Karpas-422 (cell line): ENCODE measurements around the gene D2HGDH. TPM values are rescaled to one million over a fixed set of nuclear protein-coding genes. Genes with fewer than 3 reads are reported as not detected.

ENCODE experiments used
- DNase-seq: peaks from one replicate; pipeline ENCODE4 v3.0.0-alpha.2; 2015
- H2AFZ ChIP-seq: fragments of 200-600 bp; sonication (generic); 2 replicates; pipeline ENCODE4 v1.6.1; 2014; ENCODE audit warnings: antibody characterized with exemption, low read length, mixed read lengths
- H3K27ac ChIP-seq: fragments of 200-600 bp; sonication (generic); 2 replicates; pipeline ENCODE4 v1.5.1; 2014; ENCODE audit warnings: mild to moderate bottlenecking, low read length, moderate library complexity
- H3K27me3 ChIP-seq: fragments of 200-600 bp; sonication (generic); 2 replicates; pipeline ENCODE4 v1.6.1; 2014; ENCODE audit warnings: low read length, mixed read lengths
- H3K36me3 ChIP-seq: fragments of 200-600 bp; sonication (generic); 2 replicates; pipeline ENCODE4 v1.6.1; 2014; ENCODE audit warnings: low read length, mixed read lengths; ENCODE audit not compliant: insufficient read depth
- H3K4me1 ChIP-seq: fragments of 200-600 bp; sonication (generic); 2 replicates; pipeline ENCODE4 v1.6.1; 2014; ENCODE audit warnings: mild to moderate bottlenecking, low read length, mixed read lengths
- H3K4me2 ChIP-seq: fragments of 200-600 bp; sonication (generic); 2 replicates; pipeline ENCODE4 v1.6.1; 2014; ENCODE audit warnings: low read length, low read depth, mild to moderate bottlenecking; ENCODE audit not compliant: poor library complexity, severe bottlenecking
- H3K4me3 ChIP-seq: fragments of 200-600 bp; sonication (generic); 2 replicates; pipeline ENCODE4 v1.5.1; 2014; ENCODE audit warnings: mild to moderate bottlenecking, antibody characterized with exemption, low read length, mixed read lengths
- H3K79me2 ChIP-seq: fragments of 200-600 bp; sonication (generic); 2 replicates; pipeline ENCODE4 v1.6.1; 2014; ENCODE audit warnings: mild to moderate bottlenecking, low read length, mixed read lengths
- H3K9ac ChIP-seq: fragments of 200-600 bp; sonication (generic); 2 replicates; pipeline ENCODE4 v1.6.0; 2014; ENCODE audit warnings: low read length
- H3K9me2 ChIP-seq: fragments of 200-600 bp; sonication (generic), shearing (Covaris generic); replicated peaks from 2 replicates; pipeline ENCODE4 v1.6.0; 2014; ENCODE audit warnings: mild to moderate bottlenecking, low read length, moderate library complexity; ENCODE audit not compliant: insufficient read depth
- H3K9me3 ChIP-seq: fragments of 300-700, 200-600 bp; sonication (generic); 2 replicates; pipeline ENCODE4 v1.6.1; 2014; ENCODE audit warnings: low read length, mixed read lengths
- H4K20me1 ChIP-seq: fragments of 200-600 bp; sonication (generic); 2 replicates; pipeline ENCODE4 v1.6.1; 2014; ENCODE audit warnings: mild to moderate bottlenecking, antibody characterized with exemption, low read length, low read depth; ENCODE audit not compliant: insufficient read depth
- total RNA-seq: library from RNA; depleted of rRNA; stranded (reverse); fragments of >200 nt; shearing (Covaris generic); gene quantifications from 2 replicates; pipeline ENCODE4 v1.2.3, GENCODE V29; 2014; ENCODE audit warnings: low replicate concordance

The D2HGDH gene
- total RNA-seq, 1 experiment from 2014 or later, result 21.2 TPM

DNA sequence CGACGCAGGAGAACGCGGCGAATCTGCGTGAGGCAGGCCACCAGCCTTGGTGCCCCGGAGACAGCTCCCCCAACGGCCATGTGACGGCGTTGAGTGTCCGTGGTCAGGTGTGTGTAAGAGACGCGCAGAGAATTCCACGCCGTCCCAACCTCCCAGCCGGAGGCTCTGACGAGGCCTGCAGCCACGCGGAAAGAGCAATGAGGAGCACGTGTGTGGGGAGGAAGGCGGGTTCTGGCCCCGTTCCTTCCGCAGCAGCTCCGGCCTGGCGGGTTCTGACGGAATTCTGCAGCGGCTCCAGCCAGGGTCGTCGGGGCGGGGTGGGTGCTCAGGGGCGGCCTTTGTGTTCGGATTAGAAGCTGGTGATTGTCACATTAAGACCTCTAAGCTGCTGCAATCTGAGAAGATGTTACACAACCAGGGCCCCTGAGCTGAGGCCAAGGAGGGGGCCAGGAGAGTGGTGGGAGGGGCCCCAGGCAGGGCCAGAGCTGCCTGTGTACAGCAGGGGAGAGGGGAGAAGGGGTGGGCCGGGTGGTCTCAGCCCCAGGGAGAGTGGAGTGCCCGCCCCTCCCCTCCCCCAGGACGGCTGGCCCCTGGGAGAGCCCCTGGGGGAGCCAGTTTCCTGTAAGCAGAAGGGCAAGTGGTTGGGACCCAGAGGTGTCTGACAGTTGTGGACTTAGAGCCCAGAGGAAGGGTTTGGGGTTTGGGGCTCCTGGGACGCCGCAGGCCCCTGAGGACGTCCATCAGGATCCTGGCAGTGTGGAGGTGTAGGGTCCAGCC is 37.0 kb downstream of the D2HGDH start:
- Histone ChIP-seq H3K27ac (peak overlapping the region; percentile 64), H2AFZ (no peak overlapping the region), H3K79me2 (no peaks in the 10 kb centered on the region), H3K4me1 (peaks cover 21% of the 10 kb centered on the region), H3K4me3 (peak overlapping the region; percentile 29; the same call in 1 of the 2 replicates), H3K36me3 (no peaks in the 10 kb centered on the region), H3K4me2 (peak overlapping the region; percentile 57), H4K20me1 (no peaks in the 10 kb centered on the region; the same call in 1 of the 2 replicates), H3K9me3 (no peaks in the 10 kb centered on the region), H3K9ac (peak overlapping the region; percentile 51), H3K27me3 (no peaks in the 10 kb centered on the region), H3K9me2 (no peaks in the 10 kb centered on the region)
- peak; percentile 52 for DNase-seq

DNA sequence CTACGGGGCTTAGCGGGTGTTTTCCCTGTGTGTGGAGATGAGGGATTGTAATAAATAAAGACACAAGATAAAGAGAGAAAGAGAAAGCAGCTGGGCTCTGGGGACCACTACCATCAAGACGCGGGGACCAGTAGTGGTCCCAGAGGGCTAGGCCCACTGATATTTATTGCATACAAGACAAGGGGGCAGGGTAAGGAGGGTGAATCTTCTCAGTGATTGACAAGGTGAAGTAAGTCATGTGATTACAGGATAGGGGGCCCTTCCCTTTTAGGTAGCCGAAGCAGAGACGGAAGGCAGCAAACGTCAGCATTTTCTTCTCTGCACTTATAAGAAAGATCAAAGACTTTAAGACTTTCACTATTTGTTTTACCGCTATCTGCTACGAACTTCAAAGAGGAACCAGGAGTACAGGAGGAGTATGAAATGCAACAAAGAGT is 37.7 kb downstream of the D2HGDH start:
- Histone ChIP-seq H3K9me2 (no peaks in the 10 kb centered on the region), H3K4me1 (peaks cover 21% of the 10 kb centered on the region), H3K9me3 (no peaks in the 10 kb centered on the region), H4K20me1 (no peaks in the 10 kb centered on the region; the same call in 1 of the 2 replicates), H3K27me3 (no peaks in the 10 kb centered on the region), H3K27ac (peak overlapping the region; percentile 64), H3K79me2 (no peaks in the 10 kb centered on the region), H3K4me3 (peak overlapping the region; percentile 29; the same call in 1 of the 2 replicates), H2AFZ (no peak overlapping the region), H3K9ac (peak overlapping the region; percentile 51), H3K4me2 (peak overlapping the region; percentile 57), H3K36me3 (no peaks in the 10 kb centered on the region)
- DNase-seq, result peak; percentile 77

DNA sequence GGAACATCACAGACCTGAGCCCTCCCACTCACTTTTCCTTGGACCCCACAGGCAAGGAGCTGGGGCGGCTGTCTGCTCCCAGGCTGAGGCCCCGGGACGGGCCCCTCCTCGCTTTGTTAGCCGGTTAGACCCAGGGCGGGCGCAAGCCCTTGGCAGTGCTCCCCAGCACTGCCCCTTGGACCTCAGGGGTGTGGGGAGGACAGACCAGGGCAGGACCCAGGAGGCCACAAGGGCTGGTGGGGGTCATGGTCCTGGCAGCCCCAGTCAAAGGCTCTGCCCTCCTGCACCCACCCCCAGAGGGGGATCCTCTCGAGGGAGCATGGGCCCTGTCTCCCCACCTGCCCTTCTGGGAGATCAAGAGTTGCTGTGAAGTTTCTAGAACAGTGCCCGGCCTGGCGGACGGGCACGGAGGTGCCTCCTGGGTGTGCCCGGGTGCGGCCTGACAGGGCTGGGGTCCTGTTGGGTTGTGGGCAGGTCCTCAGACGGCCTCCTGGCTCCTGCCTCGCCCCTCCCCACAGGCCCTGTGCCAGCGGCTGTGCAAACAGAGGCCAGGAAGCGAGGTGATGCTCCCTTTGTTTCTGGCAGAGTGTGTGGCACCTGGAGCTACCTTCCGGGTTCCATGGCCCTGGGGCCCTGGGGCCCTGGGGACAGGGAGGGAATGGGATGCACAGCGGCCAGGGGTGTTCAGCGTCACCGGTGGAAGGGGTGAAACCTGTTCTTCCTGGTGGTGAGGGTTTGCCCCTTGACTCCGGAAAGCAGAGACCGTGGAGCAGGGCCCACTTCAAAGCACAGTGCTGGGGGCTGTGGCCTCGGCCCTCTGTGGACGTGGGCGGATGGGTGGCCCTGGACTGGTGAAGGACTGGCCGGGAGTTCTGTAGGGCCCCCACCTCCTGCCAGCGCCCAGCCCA is 39.3 kb downstream of the D2HGDH start:
- no peak for DNase-seq
- Histone ChIP-seq H3K4me1 (peaks cover 21% of the 10 kb centered on the region), H3K36me3 (no peaks in the 10 kb centered on the region), H4K20me1 (no peaks in the 10 kb centered on the region; the same call in 1 of the 2 replicates), H2AFZ (no peak overlapping the region), H3K9me3 (no peaks in the 10 kb centered on the region), H3K79me2 (no peaks in the 10 kb centered on the region), H3K27ac (no peak overlapping the region), H3K4me3 (no peak overlapping the region), H3K9ac (no peak overlapping the region), H3K27me3 (no peaks in the 10 kb centered on the region), H3K9me2 (no peaks in the 10 kb centered on the region), H3K4me2 (no peak overlapping the region)

DNA sequence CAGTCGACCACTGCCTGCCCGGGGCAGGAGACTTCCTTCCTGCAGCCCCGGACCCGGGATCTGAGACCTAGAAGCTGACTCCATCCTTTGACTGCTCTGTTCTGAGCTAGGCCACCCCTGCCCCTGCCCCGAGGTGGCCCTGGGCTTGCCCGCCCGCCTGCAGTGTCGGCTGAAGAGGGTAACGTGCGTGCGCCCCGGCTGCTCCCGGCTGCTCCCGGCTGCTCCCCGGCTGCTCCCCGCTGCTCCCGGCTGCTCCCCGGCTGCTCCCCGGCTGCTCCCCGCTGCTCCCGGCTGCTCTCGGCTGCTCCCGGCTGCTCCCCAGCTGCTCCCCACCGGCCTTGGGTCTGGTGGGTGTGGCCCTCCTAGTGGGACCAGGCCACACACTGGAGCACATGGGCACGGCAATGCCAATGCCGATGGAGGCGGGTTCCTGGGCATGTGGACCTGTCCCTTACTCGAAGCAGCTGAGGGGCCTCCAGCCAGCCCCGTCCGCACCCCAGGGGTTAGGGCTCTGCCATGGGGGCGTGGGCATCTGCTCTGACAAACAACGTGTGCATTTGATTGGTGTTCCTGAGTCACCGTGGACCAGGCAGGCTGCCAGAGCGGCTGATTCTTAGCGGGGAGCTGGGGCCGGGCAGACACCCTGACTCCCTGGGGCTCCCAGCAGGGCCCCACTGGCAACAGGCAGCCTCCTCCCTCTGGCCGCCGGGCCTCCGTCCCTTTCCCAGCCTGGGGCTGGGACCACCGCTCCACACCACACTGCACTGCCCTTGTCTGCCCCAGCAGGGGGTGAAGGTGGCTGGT is 40.2 kb downstream of the D2HGDH start:
- H3K36me3 ChIP-seq, result no peaks in the 10 kb centered on the region
- H3K9ac ChIP-seq, result no peak overlapping the region
- no peak overlapping the region for H3K4me2 ChIP-seq
- H2AFZ ChIP-seq, result no peak overlapping the region
- DNase-seq, result no peak
- H3K4me3 ChIP-seq, result no peak overlapping the region
- no peaks in the 10 kb centered on the region for H3K79me2 ChIP-seq
- H4K20me1 ChIP-seq, result no peaks in the 10 kb centered on the region; the same call in 1 of the 2 replicates
- no peaks in the 10 kb centered on the region for H3K9me3 ChIP-seq
- no peaks in the 10 kb centered on the region for H3K27me3 ChIP-seq
- no peak overlapping the region for H3K27ac ChIP-seq
- no peaks in the 10 kb centered on the region for H3K9me2 ChIP-seq
- peaks cover 21% of the 10 kb centered on the region for H3K4me1 ChIP-seq

DNA sequence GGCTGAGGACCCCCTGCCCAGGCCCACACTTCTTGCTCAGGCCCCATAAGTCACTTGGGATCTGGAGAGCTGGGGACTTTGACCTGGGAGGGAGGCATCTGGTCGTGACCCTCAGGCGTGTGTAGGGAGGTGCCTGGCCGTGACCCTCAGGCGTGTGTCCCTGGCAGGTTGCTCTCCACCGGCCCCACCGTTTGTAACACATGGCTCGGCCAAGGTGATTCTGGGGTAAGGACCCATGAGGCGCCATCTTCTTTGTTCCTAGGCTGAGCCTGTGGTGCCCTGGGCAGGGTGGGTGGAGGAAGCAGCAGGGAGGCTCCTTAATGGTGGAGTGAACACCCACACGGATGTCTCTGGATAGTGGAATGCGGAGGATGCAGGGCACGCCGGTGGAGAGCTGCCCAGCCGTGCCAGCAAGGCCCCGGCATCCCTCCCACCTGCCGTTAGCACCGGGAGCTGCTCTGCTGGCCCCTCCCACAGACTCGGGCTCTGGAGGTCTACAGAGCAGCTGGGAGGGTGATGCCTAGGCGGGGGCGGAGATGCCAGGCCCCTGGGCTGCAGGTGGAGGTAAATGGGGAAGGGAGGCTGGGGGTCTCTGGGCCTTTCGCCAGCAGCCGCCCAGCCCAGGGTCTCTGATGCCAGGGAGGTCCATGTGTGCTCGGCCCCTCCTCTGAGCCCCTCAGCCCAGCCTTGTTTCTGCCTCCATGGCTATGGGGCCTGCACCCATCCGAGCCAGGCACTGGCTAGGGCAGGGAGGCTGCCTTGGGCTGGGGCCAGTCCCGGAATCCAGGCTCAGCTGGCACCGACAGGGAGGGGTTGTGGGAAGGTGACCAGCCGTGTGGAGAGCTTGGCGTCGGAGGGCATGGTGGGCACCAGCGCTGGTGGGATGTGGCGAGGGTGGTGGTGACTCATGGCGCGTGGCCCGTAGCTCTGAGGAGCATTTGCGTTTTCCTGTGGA is 41.1 kb downstream of the D2HGDH start:
- Histone ChIP-seq H3K9me3 (no peaks in the 10 kb centered on the region), H3K79me2 (no peaks in the 10 kb centered on the region), H3K4me3 (no peak overlapping the region), H3K27ac (no peak overlapping the region), H3K9ac (no peak overlapping the region), H3K36me3 (no peaks in the 10 kb centered on the region), H3K27me3 (no peaks in the 10 kb centered on the region), H3K9me2 (no peaks in the 10 kb centered on the region), H4K20me1 (no peaks in the 10 kb centered on the region; the same call in 1 of the 2 replicates), H2AFZ (no peak overlapping the region), H3K4me1 (peaks cover 21% of the 10 kb centered on the region), H3K4me2 (no peak overlapping the region)
- DNase-seq, result no peak

- Histone ChIP-seq H3K4me2 (no peak within 1 kb of the TSS), H3K9me3 (no peaks in the 10 kb centered on the region), H3K79me2 (no peaks in the 10 kb centered on the region), H4K20me1 (no peaks in the 10 kb centered on the region; the same call in 1 of the 2 replicates), H3K9ac (no peak within 1 kb of the TSS), H3K4me1 (peaks cover 13% of the 10 kb centered on the region), H3K27me3 (no peaks in the 10 kb centered on the region), H3K9me2 (no peaks in the 10 kb centered on the region), H3K4me3 (no peak within 1 kb of the TSS), H3K36me3 (no peaks in the 10 kb centered on the region), H3K27ac (no peak within 1 kb of the TSS), H2AFZ (no peak within 1 kb of the TSS)
- DNase-seq, result no peak
Observed at GRCh38 chr2:241776336-241777169, 42.1 kb downstream of the D2HGDH start, which contains the start of gene GAL3ST2. Gene GAL3ST2 (plus strand): TSS chr2:241776822. CDS start chr2:241776956, 134 bp downstream.
